Uterus (tissue), 4 donors: Measurements from ENCODE around the gene ZC3H13. TPM values are rescaled to one million over a fixed set of nuclear protein-coding genes. Genes with fewer than 3 reads are reported as not detected.

Experiments
- DNase-seq, 2 donors: peaks; one replicate each; pipeline ENCODE4 v3.0.0-alpha.2; 2019 to 2020
- H3K27ac ChIP-seq, 2 donors: fragments of 200-600 bp; sonication (generic); 1 replicate in 1 of 2; 2 replicates in 1 of 2; pipeline ENCODE4 v1.5.1; 2016 to 2018
- H3K27me3 ChIP-seq, 2 donors: fragments of 200-600 bp; sonication (generic); one replicate each; pipeline ENCODE4 v1.5.1; 2018 to 2019; ENCODE audit warnings: control low read depth in 1 of 2
- H3K36me3 ChIP-seq, 2 donors: fragments of 200-600 bp; sonication (generic); one replicate each; pipeline ENCODE4 v1.5.1; 2019; ENCODE audit warnings: control low read depth in 1 of 2
- H3K4me1 ChIP-seq, 2 donors: fragments of 200-600 bp; sonication (generic); one replicate each; pipeline ENCODE4 v1.5.1; 2018 to 2019; ENCODE audit warnings: control low read depth in 1 of 2
- H3K4me3 ChIP-seq, 2 donors: fragments of 200-600 bp; sonication (generic); 1 replicate in 1 of 2; 2 replicates in 1 of 2; pipeline ENCODE4 v1.5.1; 2018 to 2019; ENCODE audit warnings: mild to moderate bottlenecking in 1 of 2
- H3K9me3 ChIP-seq, 2 donors: fragments of 200-600 bp; sonication (generic); one replicate each; pipeline ENCODE4 v1.5.1; 2019; ENCODE audit warnings: control low read depth in 1 of 2
- POLR2A ChIP-seq, 2 donors: fragments of 450-650 bp; IDR thresholded peaks; one replicate each; pipeline ENCODE4 v1.6.1; 2016; ENCODE audit warnings: antibody characterized with exemption in 2 of 2, mild to moderate bottlenecking in 1 of 2, moderate library complexity in 1 of 2
- intact Hi-C: fragments of 100-400 bp; cut with DNase I; formaldehyde crosslinking; loops from one replicate; pipeline ENCODE4 v1.15.1; 2023; ENCODE audit warnings: low total_unique reads
- total RNA-seq, 4 donors: library from RNA; depleted of rRNA in 3 of 4; stranded (reverse); fragments of >200 nt in 3 of 4; gene quantifications; one replicate each; pipeline versions ENCODE4 v1.1.0 to v1.2.4, GENCODE V29; 2014 to 2023
- TF ChIP-seq, protein P1 (sequence below), 4 experiments: fragments of 200-600 bp in 2 of 4; fragments of 450-650 bp in 2 of 4; sonication (generic) in 2 of 4; IDR thresholded peaks; one replicate each; pipeline ENCODE4 v1.5.1; 2016 to 2019; ENCODE audit warnings: antibody characterized with exemption in 4 of 4, mild to moderate bottlenecking in 2 of 4, moderate library complexity in 1 of 4
- donor health status: DM: yes; HTN: yes; CAD: no.

Gene ZC3H13
- total RNA-seq, 4 donors from 2014 or later = 16.5 to 73.0 (median 37.1) TPM

DNA sequence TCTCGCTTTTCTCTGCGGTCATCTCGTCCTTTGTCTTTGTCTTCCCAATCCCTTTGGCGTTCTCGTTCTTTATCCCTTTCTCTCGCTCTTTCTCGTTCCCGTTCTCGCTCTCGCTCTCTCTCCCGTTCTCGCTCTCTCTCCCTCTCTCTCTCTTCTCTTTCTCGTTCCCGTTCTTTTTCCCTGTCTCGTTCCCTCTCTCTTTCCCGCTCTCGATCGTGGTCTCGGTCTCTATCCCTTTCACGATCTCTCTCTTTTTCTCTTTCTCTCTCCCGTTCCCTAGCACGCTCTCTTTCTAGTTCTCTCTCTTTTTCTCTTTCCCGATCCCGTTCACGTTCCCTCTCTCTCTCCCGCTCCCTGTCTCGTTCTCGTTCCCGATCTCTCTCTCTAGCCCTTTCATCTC is 77.2 kb downstream of the ZC3H13 start:
- Histone ChIP-seq H3K4me3 (no peak overlapping the region), H3K36me3 (no peaks in the 10 kb centered on the region), H3K27me3 (no peaks in the 10 kb centered on the region), H3K9me3 (no peaks in the 10 kb centered on the region), H3K27ac (no peak overlapping the region), H3K4me1 (no peaks in the 10 kb centered on the region)
- TF ChIP-seq, protein P1, sequence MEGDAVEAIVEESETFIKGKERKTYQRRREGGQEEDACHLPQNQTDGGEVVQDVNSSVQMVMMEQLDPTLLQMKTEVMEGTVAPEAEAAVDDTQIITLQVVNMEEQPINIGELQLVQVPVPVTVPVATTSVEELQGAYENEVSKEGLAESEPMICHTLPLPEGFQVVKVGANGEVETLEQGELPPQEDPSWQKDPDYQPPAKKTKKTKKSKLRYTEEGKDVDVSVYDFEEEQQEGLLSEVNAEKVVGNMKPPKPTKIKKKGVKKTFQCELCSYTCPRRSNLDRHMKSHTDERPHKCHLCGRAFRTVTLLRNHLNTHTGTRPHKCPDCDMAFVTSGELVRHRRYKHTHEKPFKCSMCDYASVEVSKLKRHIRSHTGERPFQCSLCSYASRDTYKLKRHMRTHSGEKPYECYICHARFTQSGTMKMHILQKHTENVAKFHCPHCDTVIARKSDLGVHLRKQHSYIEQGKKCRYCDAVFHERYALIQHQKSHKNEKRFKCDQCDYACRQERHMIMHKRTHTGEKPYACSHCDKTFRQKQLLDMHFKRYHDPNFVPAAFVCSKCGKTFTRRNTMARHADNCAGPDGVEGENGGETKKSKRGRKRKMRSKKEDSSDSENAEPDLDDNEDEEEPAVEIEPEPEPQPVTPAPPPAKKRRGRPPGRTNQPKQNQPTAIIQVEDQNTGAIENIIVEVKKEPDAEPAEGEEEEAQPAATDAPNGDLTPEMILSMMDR (IDR thresholded peaks at IDR 0.05) = no peak
- no peak for TF ChIP-seq POLR2A (IDR thresholded peaks at IDR 0.05)
- no peak for DNase-seq
- intact Hi-C loops = no loop called here

DNA sequence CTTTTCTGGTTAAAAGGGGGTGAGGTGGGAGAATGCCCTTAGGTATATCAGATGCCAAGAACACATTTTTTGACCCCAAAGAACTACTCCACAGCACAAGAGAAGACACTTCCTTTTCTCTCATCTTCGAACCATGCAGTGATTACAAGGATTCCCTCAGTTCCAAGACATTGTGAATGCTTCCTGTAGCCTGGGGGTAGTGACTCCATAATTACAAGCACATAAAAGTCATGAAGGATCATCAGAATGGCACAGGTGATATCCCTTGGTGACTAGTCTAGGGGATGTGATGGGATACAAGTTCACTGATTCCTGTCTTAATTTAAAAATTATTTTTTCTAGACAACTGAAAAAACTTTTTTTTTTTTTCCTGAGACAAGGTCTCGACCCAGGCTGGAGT is 78.0 kb downstream of the ZC3H13 start:
- Histone ChIP-seq H3K4me3 (no peak overlapping the region), H3K4me1 (no peaks in the 10 kb centered on the region), H3K27ac (no peak overlapping the region), H3K27me3 (no peaks in the 10 kb centered on the region), H3K36me3 (no peaks in the 10 kb centered on the region), H3K9me3 (no peaks in the 10 kb centered on the region)
- DNase-seq = no peak
- TF ChIP-seq, protein P1 (IDR thresholded peaks at IDR 0.05) = no peak
- no peak for TF ChIP-seq POLR2A (IDR thresholded peaks at IDR 0.05)
- intact Hi-C loops = no loop called here

GRCh38 chr13:45967589-45967988 is 85.0 kb downstream of the ZC3H13 start:
- no peak for DNase-seq
- H3K4me3 ChIP-seq = no peak overlapping the region
- intact Hi-C loops = no loop called here
- H3K36me3 ChIP-seq = no peaks in the 10 kb centered on the region
- no peak overlapping the region for H3K27ac ChIP-seq
- no peaks in the 10 kb centered on the region for H3K9me3 ChIP-seq
- H3K4me1 ChIP-seq = no peaks in the 10 kb centered on the region
- no peaks in the 10 kb centered on the region for H3K27me3 ChIP-seq
- no peak for TF ChIP-seq POLR2A (IDR thresholded peaks at IDR 0.05)
- TF ChIP-seq, protein P1 (IDR thresholded peaks at IDR 0.05) = no peak

DNA sequence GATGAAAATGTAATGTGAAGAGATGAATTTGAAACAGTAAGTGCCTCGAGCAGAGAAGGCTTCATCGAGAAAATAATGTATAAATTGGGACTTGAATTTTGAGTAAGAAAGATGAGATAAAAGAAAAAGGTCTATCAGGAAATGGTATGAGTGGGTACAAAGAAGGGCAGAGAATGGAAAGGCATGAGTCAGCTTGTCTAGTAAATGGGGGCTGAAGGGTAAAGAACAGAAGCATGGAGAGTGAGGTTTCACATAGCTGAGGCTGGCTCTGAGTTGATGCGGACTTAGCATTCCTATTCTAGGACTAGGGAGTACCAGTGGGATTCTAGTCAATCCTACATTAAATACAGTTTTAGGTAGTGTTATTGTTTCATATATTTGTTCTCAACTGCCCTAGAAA is 85.8 kb downstream of the ZC3H13 start:
- Histone ChIP-seq H3K9me3 (no peaks in the 10 kb centered on the region), H3K4me3 (no peak overlapping the region), H3K27ac (no peak overlapping the region), H3K27me3 (no peaks in the 10 kb centered on the region), H3K36me3 (no peaks in the 10 kb centered on the region), H3K4me1 (no peaks in the 10 kb centered on the region)
- DNase-seq = no peak
- intact Hi-C loops = no loop called here
- TF ChIP-seq, protein P1 (IDR thresholded peaks at IDR 0.05) = no peak
- TF ChIP-seq POLR2A (IDR thresholded peaks at IDR 0.05) = no peak

DNA sequence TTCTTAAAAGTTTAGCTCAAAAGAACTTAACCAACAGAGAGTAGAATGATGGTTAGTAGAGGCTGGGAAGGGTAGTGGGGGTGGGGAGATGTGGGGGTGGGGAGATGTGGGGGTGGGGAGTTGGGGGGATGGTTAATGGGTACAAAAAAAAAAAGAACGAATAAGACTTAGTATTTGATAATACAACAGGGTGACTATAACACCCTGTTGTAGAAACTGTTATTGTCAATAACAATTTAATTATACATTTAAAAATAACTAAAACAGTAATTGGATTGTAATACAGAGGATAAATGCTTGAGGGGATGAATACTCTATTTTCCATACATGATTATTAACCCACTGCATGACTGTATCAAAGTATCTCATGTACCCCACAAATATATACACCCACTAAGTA is 91.1 kb downstream of the ZC3H13 start:
- H3K27ac ChIP-seq = no peak overlapping the region
- no peaks in the 10 kb centered on the region for H3K36me3 ChIP-seq
- DNase-seq = no peak
- intact Hi-C loops = no loop called here
- H3K9me3 ChIP-seq = no peaks in the 10 kb centered on the region
- no peak overlapping the region for H3K4me3 ChIP-seq
- no peaks in the 10 kb centered on the region for H3K27me3 ChIP-seq
- no peaks in the 10 kb centered on the region for H3K4me1 ChIP-seq
- TF ChIP-seq POLR2A (IDR thresholded peaks at IDR 0.05) = no peak
- TF ChIP-seq, protein P1 (IDR thresholded peaks at IDR 0.05) = no peak
